ENCODE data around the gene PLEKHG4B.

Gene PLEKHG4B

DNA sequence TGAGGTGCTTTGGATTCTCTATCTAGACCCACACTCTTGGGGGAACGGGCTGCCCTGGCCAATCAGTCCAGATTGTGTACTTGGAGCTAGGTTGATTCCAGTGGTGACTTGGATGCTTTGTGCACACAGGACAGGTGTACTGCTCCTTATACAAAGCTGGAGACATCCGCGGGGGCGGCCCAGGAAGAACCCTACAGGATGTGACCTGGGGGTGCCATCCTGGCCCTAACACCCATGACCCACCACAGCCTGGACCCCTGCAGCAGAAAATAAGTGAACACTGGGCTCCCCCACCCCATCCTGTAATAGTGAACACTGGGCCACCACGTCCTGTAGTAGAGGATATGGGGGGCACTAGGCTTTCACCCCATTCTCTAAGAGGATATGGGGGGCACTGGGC is 12.1 kb upstream of the PLEKHG4B start:
- no peak overlapping the region for H3K4me3 ChIP-seq (ENCODE audit: control insufficient read depth, low read depth, low read length)
- TF ChIP-seq, protein P1, sequence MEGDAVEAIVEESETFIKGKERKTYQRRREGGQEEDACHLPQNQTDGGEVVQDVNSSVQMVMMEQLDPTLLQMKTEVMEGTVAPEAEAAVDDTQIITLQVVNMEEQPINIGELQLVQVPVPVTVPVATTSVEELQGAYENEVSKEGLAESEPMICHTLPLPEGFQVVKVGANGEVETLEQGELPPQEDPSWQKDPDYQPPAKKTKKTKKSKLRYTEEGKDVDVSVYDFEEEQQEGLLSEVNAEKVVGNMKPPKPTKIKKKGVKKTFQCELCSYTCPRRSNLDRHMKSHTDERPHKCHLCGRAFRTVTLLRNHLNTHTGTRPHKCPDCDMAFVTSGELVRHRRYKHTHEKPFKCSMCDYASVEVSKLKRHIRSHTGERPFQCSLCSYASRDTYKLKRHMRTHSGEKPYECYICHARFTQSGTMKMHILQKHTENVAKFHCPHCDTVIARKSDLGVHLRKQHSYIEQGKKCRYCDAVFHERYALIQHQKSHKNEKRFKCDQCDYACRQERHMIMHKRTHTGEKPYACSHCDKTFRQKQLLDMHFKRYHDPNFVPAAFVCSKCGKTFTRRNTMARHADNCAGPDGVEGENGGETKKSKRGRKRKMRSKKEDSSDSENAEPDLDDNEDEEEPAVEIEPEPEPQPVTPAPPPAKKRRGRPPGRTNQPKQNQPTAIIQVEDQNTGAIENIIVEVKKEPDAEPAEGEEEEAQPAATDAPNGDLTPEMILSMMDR (IDR thresholded peaks at IDR 0.05; ENCODE audit: control insufficient read depth, insufficient read depth, low read depth, low read length, missing control alignments), result no peak
- DNase-seq (ENCODE audit: low read depth), result no peak

DNA sequence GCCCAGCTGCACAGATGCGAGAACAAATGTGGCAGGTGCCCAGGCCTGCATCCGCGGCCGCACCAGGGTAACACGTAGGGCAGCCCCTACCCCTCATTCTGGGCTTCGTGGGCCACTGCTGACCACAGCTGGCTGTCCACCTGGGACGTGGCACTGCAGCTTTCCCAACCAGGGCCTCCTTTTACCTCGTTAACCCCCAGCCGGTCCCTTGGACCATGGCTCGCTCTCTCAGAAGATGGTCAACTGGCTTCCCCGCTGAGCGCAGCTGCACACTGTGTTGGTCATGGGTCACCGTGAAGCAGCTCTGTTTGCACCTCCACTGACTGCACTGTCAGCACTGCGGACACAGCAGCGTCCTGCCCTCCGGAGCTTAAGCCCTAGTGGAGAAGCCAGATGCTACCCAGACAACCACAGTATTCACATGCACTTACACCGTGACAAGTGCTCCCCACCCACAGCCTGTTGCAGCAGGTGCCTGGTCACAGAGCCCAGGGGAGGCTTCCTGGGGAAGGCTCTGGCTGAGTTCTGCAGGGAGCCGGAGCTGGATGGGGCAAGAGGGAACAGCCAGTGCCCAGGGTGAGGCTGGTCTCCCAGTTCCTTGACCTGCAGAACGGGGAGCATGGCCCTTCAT is 10.5 kb upstream of the PLEKHG4B start:
- no peak overlapping the region for H3K4me3 ChIP-seq (ENCODE audit: control insufficient read depth, low read depth, low read length)

DNA sequence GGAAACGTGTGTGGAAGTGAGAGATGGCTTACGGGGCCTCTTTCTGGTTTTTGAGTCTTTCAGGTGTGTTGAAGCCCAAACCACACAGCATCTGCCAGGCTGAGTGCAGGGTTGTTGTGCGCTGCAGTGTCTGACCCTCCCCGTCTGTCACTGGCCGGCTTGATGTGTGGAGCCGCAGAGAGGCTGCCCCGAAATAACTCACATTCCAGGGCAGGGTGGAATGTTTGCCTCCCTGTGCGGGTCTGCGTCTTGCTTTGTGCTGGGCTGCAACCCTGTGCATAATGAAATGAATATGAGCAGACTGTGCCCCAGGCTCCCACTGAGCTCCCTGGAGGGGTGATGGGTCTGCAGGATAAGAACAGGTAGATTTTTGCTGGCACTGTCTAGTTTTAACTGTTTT is 9.9 kb upstream of the PLEKHG4B start:
- TF ChIP-seq, protein P1 (IDR thresholded peaks at IDR 0.05; ENCODE audit: control insufficient read depth, insufficient read depth, low read depth, low read length, missing control alignments), result no peak
- no peak for DNase-seq (ENCODE audit: low read depth)

More for the DNA sequence above, 10.5 kb upstream of the PLEKHG4B start:
- DNase-seq (ENCODE audit: low read depth), result no peak
- TF ChIP-seq, protein P1 (IDR thresholded peaks at IDR 0.05; ENCODE audit: control insufficient read depth, insufficient read depth, low read depth, low read length, missing control alignments), result no peak

DNA sequence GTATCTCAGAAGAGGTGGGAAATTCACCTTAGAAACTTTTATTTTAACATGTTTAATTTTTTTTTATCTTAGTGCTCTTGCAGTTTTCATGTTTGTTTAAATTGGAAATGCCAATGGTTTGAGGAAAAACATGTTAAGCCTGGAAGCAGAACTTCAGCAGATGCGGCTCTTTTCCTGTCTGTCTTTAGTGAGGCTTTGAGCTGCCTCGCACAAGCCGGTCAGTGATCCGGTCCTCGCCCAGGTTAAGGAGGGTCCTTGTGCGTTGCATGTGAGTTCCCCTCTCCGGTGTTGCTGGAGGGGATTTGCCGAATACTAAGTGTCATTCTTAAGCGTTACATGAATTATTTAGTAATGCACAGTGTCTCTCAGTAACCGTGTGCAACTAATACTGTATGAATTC is 9.4 kb upstream of the PLEKHG4B start:
- TF ChIP-seq, protein P1 (IDR thresholded peaks at IDR 0.05; ENCODE audit: control insufficient read depth, insufficient read depth, low read depth, low read length, missing control alignments), result no peak
- no peak for DNase-seq (ENCODE audit: low read depth)

More for the DNA sequence above, 9.9 kb upstream of the PLEKHG4B start:
- H3K4me3 ChIP-seq (ENCODE audit: control insufficient read depth, low read depth, low read length), result no peak overlapping the region

GRCh38 chr5:83029-83428 is 8.9 kb upstream of the PLEKHG4B start:
- DNase-seq (ENCODE audit: low read depth), result no peak
- H3K4me3 ChIP-seq (ENCODE audit: control insufficient read depth, low read depth, low read length), result no peak overlapping the region
- TF ChIP-seq, protein P1 (IDR thresholded peaks at IDR 0.05; ENCODE audit: control insufficient read depth, insufficient read depth, low read depth, low read length, missing control alignments), result no peak

More for the DNA sequence above, 9.4 kb upstream of the PLEKHG4B start:
- H3K4me3 ChIP-seq (ENCODE audit: control insufficient read depth, low read depth, low read length), result no peak overlapping the region

DNA sequence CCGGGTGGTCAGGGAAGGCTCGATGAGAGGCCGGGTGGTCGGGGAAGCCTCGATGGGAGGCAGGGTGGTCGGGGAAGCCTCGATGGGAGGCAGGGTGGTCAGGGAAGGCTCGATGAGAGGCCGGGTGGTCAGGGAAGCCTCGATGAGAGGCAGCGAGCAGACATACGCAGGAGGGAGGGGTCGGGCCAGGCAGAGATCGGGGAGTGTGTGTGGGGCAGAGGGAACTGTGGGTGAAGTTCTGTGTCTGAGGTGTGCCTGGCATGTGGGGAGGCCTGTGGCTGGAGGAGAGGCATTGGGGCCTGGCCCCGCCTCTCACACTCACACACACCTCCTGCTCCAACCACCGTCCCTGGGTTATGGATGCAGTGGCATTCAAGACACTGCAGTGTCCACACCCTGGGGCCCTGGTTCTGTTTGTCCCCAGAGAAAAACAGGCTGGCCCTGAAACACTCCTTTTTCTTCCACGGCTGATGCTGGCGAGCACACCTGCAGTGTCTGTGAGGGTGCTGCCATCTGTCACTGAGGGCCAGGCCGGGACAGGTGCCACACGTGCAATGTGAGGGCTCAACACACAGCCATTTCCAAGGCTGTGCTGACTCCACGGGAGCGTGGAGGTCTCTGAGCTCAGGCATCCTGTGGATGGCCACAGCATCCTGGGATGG is 6.5 kb upstream of the PLEKHG4B start:
- no peak for DNase-seq (ENCODE audit: low read depth)
- TF ChIP-seq, protein P1 (IDR thresholded peaks at IDR 0.05; ENCODE audit: control insufficient read depth, insufficient read depth, low read depth, low read length, missing control alignments), result no peak
- no peak overlapping the region for H3K4me3 ChIP-seq (ENCODE audit: control insufficient read depth, low read depth, low read length)
